ENCODE measurements around the gene IFI44L. TPM values are rescaled to one million over a fixed set of nuclear protein-coding genes. Genes with fewer than 3 reads are reported as not detected.

Gene IFI44L
- total and polyA plus RNA-seq, 12 donors = 4.4 to 57.0 (median 12.4) TPM

- Histone ChIP-seq H3K4me3 (peak overlapping the region in 2 of 4 donors; percentile 36 to 66), H3K27me3 (no peaks in the 10 kb centered on the region), H3K4me1 (replicated peaks in 1 of 2) (peaks cover 4 to 33% of the 10 kb centered on the region in 2 donors), H3K9me3 (replicated peaks in 1 of 3) (no peaks in the 10 kb centered on the region), H3K27ac (peak overlapping the region; percentile 55 to 88 (median 84)), H3K36me3 (replicated peaks in 1 of 2) (no peaks in the 10 kb centered on the region)
- intact Hi-C loops (cut with DNase I) = loop anchor here (5.0 kb wide), 1 partner anchor 53 kb away; no protein-coding TSS in a partner anchor
- DNase-seq = peak in 2 of 7 donors; percentile 10 to 24
- 13 to 35% (median 23%) methylated on average over 4 of the region's 4 CpGs for WGBS, 4 donors
- peak in 1 of 2 donors; percentile 58 for TF ChIP-seq POLR2A (IDR thresholded peaks at IDR 0.05)
- no peak for TF ChIP-seq CTCF (IDR thresholded peaks at IDR 0.05)
These were observed 824 bp upstream of the IFI44L start for GRCh38 chr1:78619446-78619802.

GRCh38 chr1:78620666-78621065 lies 418 bp downstream of the IFI44L start:
- no peak for DNase-seq
- Histone ChIP-seq H3K36me3 (replicated peaks in 1 of 2) (no peaks in the 10 kb centered on the region), H3K27ac (peak overlapping the region; percentile 55 to 88 (median 84)), H3K9me3 (replicated peaks in 1 of 3) (no peaks in the 10 kb centered on the region), H3K4me1 (replicated peaks in 1 of 2) (peaks cover 4 to 34% of the 10 kb centered on the region in 2 donors), H3K27me3 (no peaks in the 10 kb centered on the region), H3K4me3 (peak overlapping the region in 2 of 4 donors; percentile 36 to 66)
- WGBS, 4 donors = 3 to 8% (median 5%) methylated on average over 1 of the region's 1 CpG
- intact Hi-C loops (cut with DNase I) = no loop called here
- TF ChIP-seq CTCF (IDR thresholded peaks at IDR 0.05) = no peak
- TF ChIP-seq POLR2A (IDR thresholded peaks at IDR 0.05) = no peak

- intact Hi-C loops (cut with DNase I) = no loop called here
- TF ChIP-seq POLR2A (IDR thresholded peaks at IDR 0.05) (no peak), CTCF (IDR thresholded peaks at IDR 0.05) (no peak)
- peak overlapping the region in 1 of 4 donors; percentile 9 for H3K4me3 ChIP-seq
- peaks cover 4 to 34% of the 10 kb centered on the region in 2 donors for H3K4me1 ChIP-seq (replicated peaks in 1 of 2)
- WGBS, 4 donors = 77 to 92% (median 85%) methylated on average over 4 of the region's 4 CpGs
- H3K27me3 ChIP-seq = no peaks in the 10 kb centered on the region
- H3K27ac ChIP-seq = no peak overlapping the region
- DNase-seq = no peak
- H3K36me3 ChIP-seq (replicated peaks in 1 of 2) = no peaks in the 10 kb centered on the region
- no peaks in the 10 kb centered on the region for H3K9me3 ChIP-seq (replicated peaks in 1 of 3)
These were observed 2.3 kb downstream of the IFI44L start for GRCh38 chr1:78622548-78622947.

- H3K4me3 ChIP-seq = no peak overlapping the region
- TF ChIP-seq CTCF (IDR thresholded peaks at IDR 0.05) (no peak), POLR2A (IDR thresholded peaks at IDR 0.05) (no peak)
- H3K36me3 ChIP-seq (replicated peaks in 1 of 2) = no peaks in the 10 kb centered on the region
- DNase-seq = no peak
- no peaks in the 10 kb centered on the region for H3K9me3 ChIP-seq (replicated peaks in 1 of 3)
- 94 to 96% (median 95%) methylated on average over 7 of the region's 7 CpGs for WGBS, 4 donors
- intact Hi-C loops (cut with DNase I) = no loop called here
- H3K27ac ChIP-seq = no peak overlapping the region
- no peaks in the 10 kb centered on the region for H3K27me3 ChIP-seq
- peaks cover under 1 to 23% of the 10 kb centered on the region in 2 donors for H3K4me1 ChIP-seq (replicated peaks in 1 of 2)
These were observed 3.8 kb downstream of the IFI44L start for GRCh38 chr1:78624035-78624434.
